Hypothalamus (tissue), 51 donors: ENCODE results near the gene PTPRK.

ENCODE experiments used
- DNase-seq, 51 donors: peaks; one replicate each; lab custom pipeline; 2025; lab: John Stamatoyannopoulos, UW

The PTPRK gene

DNA sequence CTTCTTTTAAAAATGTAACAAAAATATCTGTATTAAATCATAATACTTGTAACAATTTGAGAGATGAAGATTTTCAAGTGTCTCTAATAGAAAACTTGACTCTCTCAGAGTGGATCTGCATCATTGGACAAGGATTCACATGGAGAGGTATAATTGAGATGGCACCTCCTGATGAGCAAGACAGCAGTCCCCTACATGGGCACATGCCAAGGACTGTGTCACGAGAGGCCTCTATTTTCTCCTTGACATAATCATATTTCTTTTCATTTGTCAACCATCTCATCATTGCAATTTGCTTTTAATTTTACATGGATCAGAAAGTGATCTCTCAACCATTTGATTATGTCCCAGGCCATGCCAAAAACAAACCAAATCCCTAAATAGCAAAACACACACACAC is 412.7 kb downstream of the PTPRK start:
- DNase-seq, result no peak

DNA sequence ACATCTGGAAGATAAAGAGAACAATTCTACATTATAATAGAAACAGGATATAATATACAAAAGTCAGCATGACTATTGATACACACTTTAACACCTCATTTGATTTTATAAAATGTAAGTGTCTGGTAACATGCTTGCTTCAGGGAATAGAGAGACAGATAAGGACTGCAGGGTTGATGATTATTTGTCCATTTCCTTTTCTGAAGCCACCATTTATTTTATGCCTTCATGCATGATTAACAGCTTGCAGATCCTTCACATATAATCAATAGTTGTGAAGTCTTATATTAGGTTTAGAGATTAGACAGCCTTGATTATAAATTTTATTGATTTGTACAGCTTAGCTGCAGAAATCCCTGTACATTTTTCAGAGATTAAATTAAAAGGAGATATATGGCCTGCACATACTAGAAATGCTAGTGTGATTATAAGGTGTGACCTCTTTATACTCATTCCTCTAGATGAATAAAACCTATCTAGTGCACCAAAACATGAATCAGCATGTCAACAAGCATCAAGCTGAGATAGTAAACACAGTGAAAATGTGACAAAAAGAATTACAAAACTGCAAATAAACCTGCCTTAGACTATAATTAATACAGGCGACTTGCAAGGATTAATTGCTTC is 420.7 kb downstream of the PTPRK start:
- no peak for DNase-seq

DNA sequence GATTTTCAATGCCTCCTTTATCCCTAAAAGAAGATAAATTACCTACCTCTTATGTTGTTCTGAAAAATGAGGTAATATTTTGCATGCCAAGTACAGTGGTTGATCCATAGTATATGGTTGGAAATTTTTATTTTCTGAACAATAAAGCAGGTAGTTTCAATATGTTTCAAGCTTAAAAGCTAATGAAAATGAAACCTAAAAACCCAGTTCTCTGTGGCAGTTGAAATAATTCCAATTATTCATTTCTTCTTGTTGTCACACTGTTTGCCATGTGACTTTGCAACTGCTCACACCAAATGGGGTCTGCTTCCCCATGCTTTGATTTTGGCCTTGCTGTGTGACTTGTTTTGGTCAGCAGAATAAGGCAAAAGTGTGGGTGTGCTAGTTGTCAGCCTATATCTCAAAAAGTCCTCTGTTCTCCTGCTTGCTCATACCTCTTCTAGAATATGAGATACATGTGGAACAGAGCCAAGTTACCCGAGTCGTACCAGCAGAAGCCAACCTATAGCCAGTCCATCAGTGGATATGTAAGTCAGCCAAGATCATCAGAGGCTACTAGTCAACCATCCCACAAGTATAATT is 422.3 kb downstream of the PTPRK start:
- DNase-seq, result peak in 1 of 51 donors; percentile 5

DNA sequence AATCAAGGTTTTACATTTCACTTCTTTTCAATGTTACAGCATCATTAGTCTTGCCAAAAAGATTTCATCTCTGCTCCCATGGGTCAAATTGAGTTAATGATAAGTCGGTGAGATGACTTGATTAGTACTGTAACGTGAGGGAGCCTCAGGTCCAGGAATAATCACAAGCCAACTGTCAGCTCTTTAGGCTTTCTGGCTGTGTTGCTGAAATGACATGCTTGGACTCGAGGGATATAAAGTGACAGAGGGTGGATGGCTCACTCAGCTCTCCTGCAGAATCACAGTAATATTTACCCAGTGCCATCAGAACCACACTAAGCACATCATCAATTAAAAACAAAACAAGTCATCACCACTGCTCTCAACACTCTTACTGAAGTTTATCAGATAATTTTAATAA is 423.4 kb downstream of the PTPRK start:
- no peak for DNase-seq

DNA sequence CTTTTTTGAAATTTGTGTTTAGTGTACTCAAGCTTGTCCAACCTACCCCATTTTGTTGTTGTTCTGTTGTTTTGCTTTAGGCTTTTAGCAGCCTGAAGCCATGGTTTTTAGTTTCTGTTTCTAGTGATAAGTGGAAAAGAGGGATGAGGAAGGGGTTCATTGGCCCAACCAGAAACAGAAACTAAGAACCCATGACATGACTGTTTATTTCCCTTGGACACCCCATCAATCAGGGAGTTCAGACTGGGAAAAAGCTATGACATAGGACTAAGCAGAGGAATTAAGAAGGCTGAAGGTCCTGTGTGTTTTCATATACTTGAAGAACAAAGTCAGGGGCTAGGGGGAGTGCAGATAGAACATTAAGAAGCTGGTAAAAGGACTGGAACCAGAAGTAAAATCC is 425.0 kb downstream of the PTPRK start:
- no peak for DNase-seq

DNA sequence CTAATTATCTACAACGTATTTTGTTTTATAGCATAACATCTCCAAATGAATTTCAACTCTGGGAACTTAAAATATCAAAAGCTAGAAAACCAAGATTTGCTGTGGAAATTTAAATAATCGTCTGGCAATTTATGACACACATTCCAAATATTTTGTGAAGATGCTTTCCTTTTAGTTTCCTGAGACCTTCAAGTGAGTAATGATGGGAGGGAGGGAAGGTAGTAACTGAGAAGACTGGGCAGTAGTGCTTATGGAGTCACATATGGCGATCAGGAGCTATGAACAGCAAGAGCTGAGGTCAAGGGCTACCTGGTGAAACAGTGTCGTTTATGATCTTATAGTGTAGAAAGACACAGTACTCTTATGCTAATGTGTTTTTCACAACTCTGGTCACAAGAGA is 441.4 kb downstream of the PTPRK start:
- no peak for DNase-seq

DNA sequence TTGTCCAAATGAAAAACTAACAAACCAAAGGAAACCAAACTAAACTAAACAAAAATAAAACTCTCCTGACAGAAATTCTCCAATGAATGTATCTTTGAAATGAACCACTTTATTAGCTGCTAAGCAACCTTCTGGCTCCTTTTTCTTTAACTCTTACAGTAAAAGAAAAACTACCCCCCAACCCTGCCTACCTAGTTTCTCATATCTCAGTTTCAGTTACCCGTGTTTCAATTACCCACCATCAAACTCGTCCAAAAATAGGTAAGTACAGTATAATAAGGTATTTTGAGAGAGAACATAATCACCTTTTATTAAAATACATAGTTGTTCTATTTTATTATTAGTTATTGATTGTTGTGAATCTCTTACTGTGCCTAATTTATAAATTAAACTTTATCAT is 442.1 kb downstream of the PTPRK start:
- no peak for DNase-seq

DNA sequence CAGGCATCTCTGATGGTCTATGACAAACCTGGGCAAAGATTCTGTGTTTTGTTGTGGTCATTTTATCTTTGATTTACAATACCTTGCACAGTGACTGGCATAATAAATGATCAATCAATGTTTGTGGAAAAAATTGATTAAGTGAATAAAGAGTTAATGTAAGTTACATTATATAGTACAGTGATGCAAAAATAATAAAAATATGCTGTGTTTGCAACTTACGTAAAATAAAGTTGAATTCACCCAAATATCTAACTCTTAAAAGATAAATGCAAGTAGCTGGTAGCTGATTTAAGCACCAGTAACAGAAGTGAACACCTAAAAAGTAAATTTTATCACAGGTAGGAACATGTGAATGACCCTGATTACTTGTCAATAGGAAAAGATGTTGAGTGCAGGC is 443.6 kb downstream of the PTPRK start:
- no peak for DNase-seq

DNA sequence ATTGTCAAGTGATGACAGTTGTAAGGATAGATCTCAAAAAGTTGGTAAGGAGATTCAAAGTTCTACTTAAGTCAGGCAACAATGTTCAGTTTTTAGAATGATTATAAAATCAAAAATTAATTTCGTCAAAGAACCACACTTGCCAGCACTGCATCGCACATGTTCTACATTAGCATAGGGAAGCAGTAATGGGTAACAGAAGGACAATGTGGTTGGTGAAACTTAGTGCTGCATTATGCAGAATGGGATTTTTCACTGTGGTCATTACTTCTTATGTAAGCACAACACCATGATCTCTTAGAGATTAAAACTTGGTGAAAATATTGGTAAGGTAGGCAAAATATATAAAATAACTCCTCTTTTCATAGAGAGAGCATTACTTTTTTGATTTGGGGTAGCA is 445.8 kb downstream of the PTPRK start:
- DNase-seq, result no peak

DNA sequence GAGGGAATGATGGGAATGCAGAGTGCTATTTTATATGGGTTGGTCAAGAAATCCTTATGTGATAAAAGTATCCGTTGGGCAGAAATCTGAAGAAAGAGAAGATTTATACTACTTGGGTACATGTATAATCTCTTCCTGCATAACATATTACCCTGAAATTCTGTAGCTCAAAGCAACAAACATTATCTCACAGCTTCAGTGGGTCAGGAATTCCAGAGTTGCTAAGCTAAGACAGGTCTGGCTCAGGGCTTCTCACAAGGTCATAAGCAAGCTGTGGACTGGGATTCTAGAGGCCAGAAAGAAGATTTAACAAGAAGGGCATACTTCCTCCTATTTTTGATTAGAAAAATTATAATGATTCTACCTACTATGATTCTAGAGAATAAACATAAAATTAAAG is 447.0 kb downstream of the PTPRK start:
- DNase-seq, result no peak

DNA sequence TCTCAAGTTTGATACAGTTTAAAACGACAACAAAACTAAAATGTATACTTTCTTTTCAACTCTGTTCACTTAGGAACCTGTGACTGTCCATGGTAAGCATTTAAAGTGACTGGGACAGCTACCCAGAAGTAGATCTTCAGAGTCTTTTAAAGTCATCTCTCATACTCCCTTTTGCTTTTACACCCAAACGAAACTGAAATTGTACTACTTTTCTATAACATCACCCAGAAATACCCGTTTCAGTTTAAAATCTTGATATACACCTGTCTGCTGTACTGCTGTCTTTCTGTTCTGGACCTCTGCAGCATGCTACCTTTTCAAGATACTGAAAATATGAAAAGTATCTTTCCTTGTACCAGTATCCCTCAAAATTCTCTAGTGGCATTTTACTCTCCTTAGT is 449.2 kb downstream of the PTPRK start:
- DNase-seq, result no peak

DNA sequence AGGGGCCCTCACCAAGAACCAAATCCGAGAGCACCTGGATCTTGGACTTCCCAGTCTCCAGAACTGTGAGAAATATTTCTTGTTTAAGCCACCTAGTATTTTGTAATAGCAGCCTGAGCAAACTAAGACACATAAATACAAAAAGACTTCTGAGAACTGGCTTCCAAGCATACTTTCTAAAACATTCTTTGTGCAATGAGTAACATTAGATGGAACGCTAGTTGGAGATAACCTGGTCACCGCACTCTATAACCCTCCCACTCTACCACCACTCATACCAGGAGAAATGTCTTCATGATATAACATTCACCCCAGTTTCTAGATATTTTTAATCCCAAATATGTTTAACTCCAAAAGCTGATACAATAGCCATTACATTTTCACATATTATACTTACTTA is 450.0 kb downstream of the PTPRK start:
- no peak for DNase-seq

DNA sequence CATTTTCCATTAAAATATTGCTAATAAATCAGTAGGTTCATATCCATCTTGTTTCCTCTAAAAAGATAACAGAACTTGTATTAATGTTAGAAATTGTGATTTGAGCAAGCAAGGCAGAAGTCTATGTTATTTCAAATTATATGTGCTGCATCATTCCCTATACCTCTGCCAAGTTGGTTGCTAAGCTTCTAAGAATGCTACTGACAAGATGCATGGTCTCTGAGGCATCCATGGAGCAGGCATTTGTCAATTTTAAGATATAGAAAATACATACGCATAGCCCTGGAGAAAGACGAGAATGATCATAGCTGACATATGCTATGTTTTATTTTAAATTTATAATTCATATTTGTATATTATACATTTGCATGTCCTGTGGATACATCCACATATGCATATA is 451.2 kb downstream of the PTPRK start:
- DNase-seq, result no peak

DNA sequence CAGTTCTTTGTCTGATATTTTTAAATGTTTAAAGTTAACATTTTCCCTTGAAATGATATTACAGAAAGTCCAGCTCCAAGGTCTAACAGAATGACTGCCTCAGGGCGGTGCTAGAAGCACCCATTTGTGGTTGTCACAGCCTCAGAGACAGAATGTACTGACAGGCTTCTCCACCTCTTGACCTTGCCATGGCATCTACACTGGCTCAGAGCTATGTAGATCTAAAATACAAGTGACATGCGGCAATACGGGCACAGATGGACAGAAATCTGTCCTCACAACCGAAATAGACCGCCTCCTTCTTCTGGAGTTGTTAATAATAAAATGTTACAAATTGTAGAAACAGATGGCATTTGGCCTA is 452.3 kb downstream of the PTPRK start:
- DNase-seq, result peak in 6 of 51 donors; percentile 0 to 15 (median 6)

DNA sequence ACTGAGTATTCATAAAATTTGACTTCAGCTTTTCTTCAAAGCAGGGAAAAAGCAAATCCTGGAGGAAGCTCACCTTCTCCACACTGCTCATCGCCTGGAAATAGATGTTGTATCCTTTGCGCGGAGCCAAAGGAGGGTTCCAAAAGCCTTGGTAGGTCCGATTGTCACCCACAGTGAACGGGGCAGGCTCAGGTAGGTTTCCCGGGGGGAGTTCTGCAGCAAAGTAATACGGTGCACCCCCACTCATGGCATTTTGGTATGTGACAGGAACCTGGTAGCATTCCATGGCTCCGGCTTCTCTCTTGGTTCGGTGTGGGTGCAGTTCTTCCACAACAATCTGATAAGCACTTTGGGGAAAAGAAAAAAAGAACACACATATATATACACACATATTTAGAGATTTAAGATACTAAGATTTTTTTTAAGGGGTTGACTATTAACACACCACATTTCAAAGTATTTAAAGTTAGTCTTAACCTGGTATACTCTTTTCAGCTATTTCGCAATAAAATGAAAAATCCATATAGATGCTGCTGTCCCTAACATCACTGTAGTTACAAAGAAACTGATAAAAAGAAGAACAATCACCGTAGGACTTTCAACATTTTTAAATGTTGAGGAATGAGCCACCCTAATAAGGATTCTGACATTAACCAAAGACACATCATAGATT is 452.8 kb downstream of the PTPRK start:
- peak in 1 of 51 donors; percentile 1 for DNase-seq

DNA sequence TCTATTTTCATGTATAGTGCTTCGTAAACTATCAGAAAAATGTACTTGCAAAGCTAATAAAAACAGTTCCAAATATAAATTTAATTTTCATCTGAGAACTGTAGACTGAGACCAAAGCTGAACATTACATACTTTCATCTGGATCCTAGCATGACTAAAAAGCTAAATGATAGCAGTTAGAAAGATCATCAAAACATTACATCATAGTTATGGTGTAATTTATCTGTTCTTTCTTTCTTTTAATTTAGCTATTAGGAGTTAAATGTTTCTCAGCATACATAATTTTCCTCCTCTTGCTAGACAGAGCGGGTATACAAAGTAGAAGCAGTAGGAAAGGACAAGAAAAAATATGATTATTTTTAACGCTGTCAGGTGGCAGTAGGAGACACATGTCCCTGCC is 455.3 kb downstream of the PTPRK start:
- no peak for DNase-seq

DNA sequence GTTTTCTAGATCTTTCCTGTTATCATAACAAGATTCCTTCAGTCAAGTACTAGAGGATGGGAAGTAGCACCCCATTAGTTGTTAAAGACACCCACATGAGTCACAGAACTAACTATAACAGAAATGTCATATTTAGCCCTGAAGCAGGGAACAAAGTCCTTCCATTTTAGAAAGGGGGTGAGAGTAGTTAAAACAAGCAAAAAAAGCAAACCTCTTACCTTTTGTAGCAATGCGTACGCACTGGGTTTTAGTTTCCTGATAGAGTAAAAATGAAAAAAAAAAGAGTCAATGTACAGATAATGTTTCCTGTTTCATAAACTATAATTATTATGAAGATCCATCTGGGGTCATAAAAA is 455.9 kb downstream of the PTPRK start:
- DNase-seq, result no peak

DNA sequence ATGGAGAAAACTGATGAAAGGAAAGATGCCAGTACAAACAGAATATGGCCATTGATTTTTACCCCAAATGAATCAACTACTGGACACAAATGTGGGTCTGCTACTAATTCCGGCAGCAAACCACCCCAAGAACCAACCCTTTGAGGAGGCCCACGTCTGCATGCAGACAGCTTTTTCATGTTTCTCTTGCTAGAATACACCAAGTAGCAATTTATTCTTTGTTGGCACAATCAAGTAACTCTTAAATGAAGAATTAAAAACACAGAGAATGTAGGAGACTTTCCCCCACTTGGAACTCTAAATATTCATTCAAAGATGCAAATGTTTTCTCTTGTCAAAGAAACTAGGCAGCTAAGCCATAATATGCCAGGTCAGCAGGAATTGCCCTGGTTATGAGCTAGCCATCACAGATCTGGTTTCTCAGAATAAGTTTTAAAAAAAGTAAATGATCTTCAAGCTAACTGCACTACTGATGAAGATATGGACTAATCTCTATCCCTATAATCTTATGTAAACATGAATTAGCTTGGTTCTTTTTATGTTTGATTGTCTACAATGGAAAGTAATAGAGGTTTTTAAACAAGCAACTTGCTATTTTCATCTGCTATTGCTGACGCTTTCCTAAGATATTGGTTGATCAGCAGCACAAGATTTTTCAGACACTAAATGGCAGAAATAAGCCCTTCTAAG is 456.4 kb downstream of the PTPRK start:
- no peak for DNase-seq

DNA sequence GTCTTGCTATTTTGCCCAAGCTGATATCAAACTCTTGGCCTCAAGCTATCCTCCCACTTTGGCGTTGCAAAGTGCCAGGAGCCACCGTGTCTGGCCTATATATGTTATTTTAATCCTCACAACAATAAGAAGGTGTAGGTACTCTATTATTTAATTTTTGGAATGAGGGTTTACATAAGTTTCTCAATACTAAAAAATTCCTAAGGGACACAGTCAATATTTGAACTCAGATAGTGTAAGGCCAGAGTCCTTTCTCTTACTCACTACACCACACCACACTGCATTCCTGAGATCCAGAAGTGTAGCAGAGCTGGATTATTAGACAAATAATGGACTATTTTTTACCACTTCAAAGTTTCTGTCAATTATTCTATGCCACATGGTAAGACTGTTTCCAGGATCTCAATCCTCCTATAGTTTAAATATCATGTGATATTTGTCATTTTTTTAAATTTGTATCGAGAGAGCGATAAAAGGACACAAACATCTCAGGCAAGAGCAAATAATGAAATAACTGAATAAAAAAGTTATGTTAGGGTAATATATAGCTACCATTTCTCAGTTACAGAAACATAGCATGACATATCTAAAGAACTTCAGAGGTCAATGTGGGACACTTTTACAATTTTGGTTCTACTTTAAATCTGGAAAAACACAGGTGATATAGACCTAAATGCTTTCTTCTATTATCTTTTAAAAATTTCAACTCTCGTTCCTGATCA is 457.4 kb downstream of the PTPRK start:
- no peak for DNase-seq

DNA sequence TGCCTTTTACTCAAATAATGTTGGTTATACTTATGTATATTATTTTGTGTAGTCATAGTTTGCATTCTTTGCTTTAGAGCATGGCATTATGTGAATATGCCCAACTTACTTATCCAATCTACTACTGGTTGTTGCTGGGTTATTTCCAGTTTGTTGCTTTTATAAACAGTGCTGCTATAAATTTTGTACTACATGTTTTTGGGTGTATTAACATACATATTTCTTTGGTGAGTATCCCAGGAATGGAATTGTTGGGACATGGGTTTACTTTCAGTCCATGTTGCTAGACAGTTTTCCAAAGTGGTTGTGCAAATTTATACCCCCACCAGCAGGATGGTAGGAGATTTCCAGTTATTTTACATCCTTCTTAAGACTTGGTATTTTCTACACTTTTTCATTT is 462.5 kb downstream of the PTPRK start:
- DNase-seq, result no peak

DNA sequence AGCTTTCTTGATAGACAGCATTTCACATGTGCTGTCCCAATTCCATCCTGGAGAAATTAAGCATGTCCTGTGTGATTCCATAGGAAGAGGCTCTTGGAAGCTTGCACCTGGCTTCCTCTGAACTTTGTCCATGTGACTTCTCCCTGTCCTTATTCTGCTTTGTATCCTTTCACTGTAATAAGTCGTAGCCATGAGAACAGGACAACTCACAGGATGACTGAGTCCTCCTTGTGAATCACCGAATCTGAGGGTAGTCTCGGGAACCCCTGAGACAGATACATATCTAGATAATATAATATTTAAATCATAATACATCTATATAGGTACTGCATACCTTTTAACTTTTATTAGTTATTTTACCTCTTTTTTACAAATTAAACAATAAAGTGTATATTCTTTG is 462.9 kb downstream of the PTPRK start:
- DNase-seq, result no peak
